K562 (cell line): ENCODE results near the gene VAT1L. TPM values are rescaled to one million over a fixed set of nuclear protein-coding genes. Genes with fewer than 3 reads are reported as not detected.

Experiments
- ATAC-seq: fragments of 200-7000 bp; cut with Tn5 transposase; 3 replicates; pipeline ENCODE4 v1.9.1; 2020; ENCODE audit warnings: moderate library complexity
- BruUV-seq: library from RNA; stranded (reverse); fragments of 400-500 nt; replicated peaks from 2 replicates; lab custom pipeline; 2021; lab: Mats Ljungman, UMichigan
- CTCF ChIA-PET: fragments of 300-600 bp; formaldehyde crosslinking; extraction: SDS; loops from one replicate; lab custom pipeline; 2021; ENCODE audit warnings: low intra/inter-chr PET ratio; lab: Yijun Ruan, JAX
- POLR2A ChIA-PET: fragments of 300-600, 350-650 bp; sonication (Branson Sonifier 250); formaldehyde crosslinking; extraction: SDS; loops from one replicate; lab custom pipeline; 2021; ENCODE audit warnings: antibody characterized with exemption, inconsistent platforms; lab: Yijun Ruan, JAX
- DNase-seq, 4 experiments: peaks; one replicate each; pipeline versions ENCODE4 v3.0.0 to v3.0.0-alpha.2; 2011 to 2018; ENCODE audit warnings: low spot score in 3 of 4, mixed read lengths in 3 of 4; ENCODE audit errors: extremely low read depth in 1 of 4
- FAIRE-seq: peaks from 2 replicates; lab custom pipeline; 2011; peaks lifted over from hg19 to GRCh38; lab: Jason Lieb, UNC
- H2AFZ ChIP-seq: 2 replicates; pipeline ENCODE4 v1.6.0; 2011; ENCODE audit warnings: low read depth, low read length, control low read depth, inconsistent platforms
- H3K27ac ChIP-seq: fragments of 200-600 bp; 3 replicates; pipeline ENCODE4 v1.8.0; 2011; ENCODE audit warnings: low read depth, mild to moderate bottlenecking, control low read depth, inconsistent platforms, low read length, moderate library complexity, mixed read lengths; ENCODE audit errors: extremely low read depth
- H3K27me3 ChIP-seq, 2 experiments: fragments of 300-600 bp in 1 of 2; 2 replicates in 1 of 2; 3 replicates in 1 of 2; pipeline versions ENCODE4 v1.6.0 to v1.8.0; 2011; ENCODE audit warnings: inconsistent platforms in 2 of 2, low read length in 2 of 2, mild to moderate bottlenecking in 1 of 2, mixed read lengths in 1 of 2, moderate library complexity in 1 of 2; ENCODE audit not compliant: control insufficient read depth in 2 of 2, insufficient read depth in 2 of 2
- H3K36me3 ChIP-seq: fragments of 300-600 bp; 3 replicates; pipeline ENCODE4 v1.8.0; 2011; ENCODE audit warnings: mild to moderate bottlenecking, low read length, inconsistent platforms; ENCODE audit not compliant: control insufficient read depth, insufficient read depth
- H3K4me1 ChIP-seq, 2 experiments: fragments of 200-600 bp in 1 of 2; replicated peaks in 1 of 2; 2 replicates in 1 of 2; 3 replicates in 1 of 2; pipeline versions ENCODE4 v1.5.1 to v1.8.0; 2011; ENCODE audit warnings: inconsistent platforms in 2 of 2, low read length in 2 of 2, mild to moderate bottlenecking in 1 of 2, mixed read lengths in 1 of 2, moderate library complexity in 1 of 2; ENCODE audit not compliant: control insufficient read depth in 2 of 2, insufficient read depth in 2 of 2
- H3K4me2 ChIP-seq: 2 replicates; pipeline ENCODE4 v1.6.1; 2011; ENCODE audit warnings: low read length, control low read depth, inconsistent platforms, mixed read lengths; ENCODE audit not compliant: insufficient read depth
- H3K4me3 ChIP-seq: fragments of 200-600 bp; sonication (generic), shearing (Covaris generic); 2 replicates; pipeline ENCODE4 v1.5.1; 2016; ENCODE audit warnings: control low read depth, inconsistent platforms
- H3K79me2 ChIP-seq: fragments of 200-600 bp; 3 replicates; pipeline ENCODE4 v1.8.0; 2011; ENCODE audit warnings: low read length, inconsistent platforms; ENCODE audit not compliant: control insufficient read depth, insufficient read depth
- H3K9ac ChIP-seq, 2 experiments: 2 replicates each; pipeline versions ENCODE4 v1.6.0 to v1.6.1; 2011; ENCODE audit warnings: low read depth in 2 of 2, low read length in 2 of 2, control low read depth in 1 of 2, inconsistent platforms in 1 of 2, mild to moderate bottlenecking in 1 of 2, mixed read lengths in 1 of 2; ENCODE audit not compliant: insufficient read depth in 1 of 2
- H3K9me1 ChIP-seq: one replicate; pipeline ENCODE4 v1.6.0; 2011; ENCODE audit warnings: inconsistent platforms, mild to moderate bottlenecking, low read length, moderate library complexity; ENCODE audit not compliant: control insufficient read depth, insufficient read depth
- H3K9me3 ChIP-seq: replicated peaks from 2 replicates; pipeline ENCODE4 v1.5.1; 2011; ENCODE audit warnings: low read depth, low read length, inconsistent platforms; ENCODE audit not compliant: control insufficient read depth, insufficient read depth
- H4K20me1 ChIP-seq: replicated peaks from 2 replicates; pipeline ENCODE4 v1.6.1; 2011; ENCODE audit warnings: low read length, inconsistent platforms, mixed read lengths; ENCODE audit not compliant: control insufficient read depth, insufficient read depth
- NFRKB ChIP-seq: fragments of 450-650 bp; IDR thresholded peaks from 2 replicates; pipeline ENCODE4 v1.6.1; 2016; ENCODE audit warnings: low read depth
- U2AF2 ChIP-seq: fragments of 200-400 bp; formaldehyde crosslinking; optimal IDR thresholded peaks from 2 replicates; pipeline ENCODE3; 2017; ENCODE audit warnings: low read depth, mild to moderate bottlenecking, low read length
- ZNF696 ChIP-seq: fragments of 250-450 bp; sonication (Bioruptor Pico); conservative IDR thresholded peaks from 2 replicates; pipeline ENCODE4 v1.4.0; 2020; ENCODE audit warnings: mild to moderate bottlenecking, moderate library complexity
- WGBS: fragments of 100-300 bp; shearing (Covaris generic); methylation state at CpG from one replicate; pipeline ENCODE4 v1.1.6; 2016; ENCODE audit warnings: low coverage, mixed read lengths; ENCODE audit not compliant: insufficient coverage; ENCODE audit errors: missing lambda C conversion rate; 5-methylcytosine and 5-hydroxymethylcytosine counted together
- in situ Hi-C: fragments of 300-500 bp; cut with MboI; formaldehyde crosslinking; loops from 4 replicates; pipeline ENCODE4 v1.15.0; 2018; ENCODE audit warnings: inconsistent platforms, mixed read lengths
- intact Hi-C: fragments of 100-400 bp; cut with micrococcal nuclease; formaldehyde crosslinking; loops from 2 replicates; pipeline ENCODE4 v1.14.2; 2022
- polyA plus RNA-seq, 8 experiments: library from polyadenylated mRNA; depleted of rRNA in 4 of 8; stranded (reverse) in 5 of 8; unstranded in 3 of 8; fragments of >200 nt; fragmentation: Nextera tagmentation in 2 of 8; fragmentation: Illumina TruSeq in 1 of 8; extraction: Ambion mirVana in 2 of 8; extraction: Trizol in 1 of 8; gene quantifications; 2 replicates each; pipeline versions ENCODE4 v1.2.1 to v1.2.3, GENCODE V29; 2011 to 2014; ENCODE audit warnings: inconsistent platforms in 1 of 8, missing spikeins in 1 of 8
- total RNA-seq, 7 experiments: library from RNA; depleted of rRNA in 6 of 7; stranded (reverse); fragments of >200 nt in 6 of 7; fragmentation: Illumina TruSeq in 2 of 7; extraction: Trizol in 2 of 7; gene quantifications; 2 replicates each; pipeline versions ENCODE4 v1.2.1 to v1.2.3, GENCODE V29; 2011 to 2021; ENCODE audit warnings: low replicate concordance in 1 of 7
- TF ChIP-seq, protein P1 (sequence below), 2 experiments: fragments of 450-650 bp in 1 of 2; sonication (generic) in 1 of 2; formaldehyde crosslinking in 1 of 2; IDR thresholded peaks in 1 of 2; conservative IDR thresholded peaks in 1 of 2; 2 replicates each; pipeline versions ENCODE4 v1.6.1 to v1.8.1; 2016 to 2023; ENCODE audit warnings: mild to moderate bottlenecking in 2 of 2, moderate library complexity in 2 of 2, inconsistent platforms in 1 of 2, missing genetic modification reagents in 1 of 2
- TF ChIP-seq, protein P2 (sequence below): sonication (generic); formaldehyde crosslinking; IDR thresholded peaks from 2 replicates; pipeline ENCODE4 v1.8.1; 2023; ENCODE audit warnings: mild to moderate bottlenecking, missing genetic modification reagents
- TF ChIP-seq, protein P3 (sequence below): fragments of 450-650 bp; formaldehyde crosslinking; IDR thresholded peaks from 2 replicates; pipeline ENCODE4 v1.4.0; 2020; ENCODE audit warnings: mild to moderate bottlenecking, mixed read lengths
- TF ChIP-seq, protein P4 (sequence below): fragments of 450-650 bp; IDR thresholded peaks from 2 replicates; pipeline ENCODE4 v1.6.1; 2016; ENCODE audit warnings: low read depth

Gene VAT1L
- total and polyA plus RNA-seq, 9 of the 15 experiments (the other 6 are each of a cell fraction or from before 2014, with no cell fraction given) = 0.01 TPM; not detected in 8

DNA sequence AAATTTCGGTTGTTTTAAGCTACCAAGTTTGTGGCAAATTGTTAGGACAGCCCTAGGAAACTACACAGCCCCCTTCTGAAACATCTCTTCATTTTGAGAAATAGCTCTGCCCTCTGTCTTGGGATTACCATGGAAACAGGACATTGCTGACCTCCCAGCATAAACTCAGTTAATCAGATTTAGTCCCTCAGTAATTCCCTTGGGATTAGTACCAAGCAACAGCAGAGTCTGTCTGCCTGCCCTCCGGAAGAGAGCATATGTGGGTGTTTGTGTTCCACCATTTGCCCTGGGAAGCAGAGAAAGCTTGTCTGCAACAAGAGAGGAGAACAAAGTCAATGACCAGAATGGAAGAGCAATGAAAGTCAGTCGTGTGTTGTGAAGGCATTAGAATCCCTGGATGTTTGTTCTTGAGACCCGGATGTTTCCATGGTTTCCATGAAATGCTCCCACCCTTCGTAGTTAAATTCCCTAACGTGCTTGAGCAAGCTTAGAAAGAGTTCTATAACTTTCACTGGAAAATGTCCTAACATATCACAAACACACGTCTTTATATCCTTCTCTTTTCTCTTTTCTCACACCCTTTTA lies 39.9 kb upstream of the VAT1L start:
- CTCF ChIA-PET = no interaction called here
- TF ChIP-seq, protein P1, sequence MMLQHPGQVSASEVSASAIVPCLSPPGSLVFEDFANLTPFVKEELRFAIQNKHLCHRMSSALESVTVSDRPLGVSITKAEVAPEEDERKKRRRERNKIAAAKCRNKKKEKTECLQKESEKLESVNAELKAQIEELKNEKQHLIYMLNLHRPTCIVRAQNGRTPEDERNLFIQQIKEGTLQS (IDR thresholded peaks at IDR 0.05) = no peak
- TF ChIP-seq, protein P1 (CRISPR knock-in tag; conservative IDR thresholded peaks at IDR 0.05) = no peak
- TF ChIP-seq, protein P2, sequence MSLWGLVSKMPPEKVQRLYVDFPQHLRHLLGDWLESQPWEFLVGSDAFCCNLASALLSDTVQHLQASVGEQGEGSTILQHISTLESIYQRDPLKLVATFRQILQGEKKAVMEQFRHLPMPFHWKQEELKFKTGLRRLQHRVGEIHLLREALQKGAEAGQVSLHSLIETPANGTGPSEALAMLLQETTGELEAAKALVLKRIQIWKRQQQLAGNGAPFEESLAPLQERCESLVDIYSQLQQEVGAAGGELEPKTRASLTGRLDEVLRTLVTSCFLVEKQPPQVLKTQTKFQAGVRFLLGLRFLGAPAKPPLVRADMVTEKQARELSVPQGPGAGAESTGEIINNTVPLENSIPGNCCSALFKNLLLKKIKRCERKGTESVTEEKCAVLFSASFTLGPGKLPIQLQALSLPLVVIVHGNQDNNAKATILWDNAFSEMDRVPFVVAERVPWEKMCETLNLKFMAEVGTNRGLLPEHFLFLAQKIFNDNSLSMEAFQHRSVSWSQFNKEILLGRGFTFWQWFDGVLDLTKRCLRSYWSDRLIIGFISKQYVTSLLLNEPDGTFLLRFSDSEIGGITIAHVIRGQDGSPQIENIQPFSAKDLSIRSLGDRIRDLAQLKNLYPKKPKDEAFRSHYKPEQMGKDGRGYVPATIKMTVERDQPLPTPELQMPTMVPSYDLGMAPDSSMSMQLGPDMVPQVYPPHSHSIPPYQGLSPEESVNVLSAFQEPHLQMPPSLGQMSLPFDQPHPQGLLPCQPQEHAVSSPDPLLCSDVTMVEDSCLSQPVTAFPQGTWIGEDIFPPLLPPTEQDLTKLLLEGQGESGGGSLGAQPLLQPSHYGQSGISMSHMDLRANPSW (CRISPR knock-in tag) = no peak
- TF ChIP-seq ZNF696 (no peak), U2AF2 (no peak), NFRKB (no peak)
- TF ChIP-seq, protein P3, sequence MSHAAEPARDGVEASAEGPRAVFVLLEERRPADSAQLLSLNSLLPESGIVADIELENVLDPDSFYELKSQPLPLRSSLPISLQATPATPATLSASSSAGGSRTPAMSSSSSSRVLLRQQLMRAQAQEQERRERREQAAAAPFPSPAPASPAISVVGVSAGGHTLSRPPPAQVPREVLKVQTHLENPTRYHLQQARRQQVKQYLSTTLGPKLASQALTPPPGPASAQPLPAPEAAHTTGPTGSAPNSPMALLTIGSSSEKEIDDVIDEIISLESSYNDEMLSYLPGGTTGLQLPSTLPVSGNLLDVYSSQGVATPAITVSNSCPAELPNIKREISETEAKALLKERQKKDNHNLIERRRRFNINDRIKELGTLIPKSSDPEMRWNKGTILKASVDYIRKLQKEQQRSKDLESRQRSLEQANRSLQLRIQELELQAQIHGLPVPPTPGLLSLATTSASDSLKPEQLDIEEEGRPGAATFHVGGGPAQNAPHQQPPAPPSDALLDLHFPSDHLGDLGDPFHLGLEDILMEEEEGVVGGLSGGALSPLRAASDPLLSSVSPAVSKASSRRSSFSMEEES = no peak
- TF ChIP-seq, protein P4, sequence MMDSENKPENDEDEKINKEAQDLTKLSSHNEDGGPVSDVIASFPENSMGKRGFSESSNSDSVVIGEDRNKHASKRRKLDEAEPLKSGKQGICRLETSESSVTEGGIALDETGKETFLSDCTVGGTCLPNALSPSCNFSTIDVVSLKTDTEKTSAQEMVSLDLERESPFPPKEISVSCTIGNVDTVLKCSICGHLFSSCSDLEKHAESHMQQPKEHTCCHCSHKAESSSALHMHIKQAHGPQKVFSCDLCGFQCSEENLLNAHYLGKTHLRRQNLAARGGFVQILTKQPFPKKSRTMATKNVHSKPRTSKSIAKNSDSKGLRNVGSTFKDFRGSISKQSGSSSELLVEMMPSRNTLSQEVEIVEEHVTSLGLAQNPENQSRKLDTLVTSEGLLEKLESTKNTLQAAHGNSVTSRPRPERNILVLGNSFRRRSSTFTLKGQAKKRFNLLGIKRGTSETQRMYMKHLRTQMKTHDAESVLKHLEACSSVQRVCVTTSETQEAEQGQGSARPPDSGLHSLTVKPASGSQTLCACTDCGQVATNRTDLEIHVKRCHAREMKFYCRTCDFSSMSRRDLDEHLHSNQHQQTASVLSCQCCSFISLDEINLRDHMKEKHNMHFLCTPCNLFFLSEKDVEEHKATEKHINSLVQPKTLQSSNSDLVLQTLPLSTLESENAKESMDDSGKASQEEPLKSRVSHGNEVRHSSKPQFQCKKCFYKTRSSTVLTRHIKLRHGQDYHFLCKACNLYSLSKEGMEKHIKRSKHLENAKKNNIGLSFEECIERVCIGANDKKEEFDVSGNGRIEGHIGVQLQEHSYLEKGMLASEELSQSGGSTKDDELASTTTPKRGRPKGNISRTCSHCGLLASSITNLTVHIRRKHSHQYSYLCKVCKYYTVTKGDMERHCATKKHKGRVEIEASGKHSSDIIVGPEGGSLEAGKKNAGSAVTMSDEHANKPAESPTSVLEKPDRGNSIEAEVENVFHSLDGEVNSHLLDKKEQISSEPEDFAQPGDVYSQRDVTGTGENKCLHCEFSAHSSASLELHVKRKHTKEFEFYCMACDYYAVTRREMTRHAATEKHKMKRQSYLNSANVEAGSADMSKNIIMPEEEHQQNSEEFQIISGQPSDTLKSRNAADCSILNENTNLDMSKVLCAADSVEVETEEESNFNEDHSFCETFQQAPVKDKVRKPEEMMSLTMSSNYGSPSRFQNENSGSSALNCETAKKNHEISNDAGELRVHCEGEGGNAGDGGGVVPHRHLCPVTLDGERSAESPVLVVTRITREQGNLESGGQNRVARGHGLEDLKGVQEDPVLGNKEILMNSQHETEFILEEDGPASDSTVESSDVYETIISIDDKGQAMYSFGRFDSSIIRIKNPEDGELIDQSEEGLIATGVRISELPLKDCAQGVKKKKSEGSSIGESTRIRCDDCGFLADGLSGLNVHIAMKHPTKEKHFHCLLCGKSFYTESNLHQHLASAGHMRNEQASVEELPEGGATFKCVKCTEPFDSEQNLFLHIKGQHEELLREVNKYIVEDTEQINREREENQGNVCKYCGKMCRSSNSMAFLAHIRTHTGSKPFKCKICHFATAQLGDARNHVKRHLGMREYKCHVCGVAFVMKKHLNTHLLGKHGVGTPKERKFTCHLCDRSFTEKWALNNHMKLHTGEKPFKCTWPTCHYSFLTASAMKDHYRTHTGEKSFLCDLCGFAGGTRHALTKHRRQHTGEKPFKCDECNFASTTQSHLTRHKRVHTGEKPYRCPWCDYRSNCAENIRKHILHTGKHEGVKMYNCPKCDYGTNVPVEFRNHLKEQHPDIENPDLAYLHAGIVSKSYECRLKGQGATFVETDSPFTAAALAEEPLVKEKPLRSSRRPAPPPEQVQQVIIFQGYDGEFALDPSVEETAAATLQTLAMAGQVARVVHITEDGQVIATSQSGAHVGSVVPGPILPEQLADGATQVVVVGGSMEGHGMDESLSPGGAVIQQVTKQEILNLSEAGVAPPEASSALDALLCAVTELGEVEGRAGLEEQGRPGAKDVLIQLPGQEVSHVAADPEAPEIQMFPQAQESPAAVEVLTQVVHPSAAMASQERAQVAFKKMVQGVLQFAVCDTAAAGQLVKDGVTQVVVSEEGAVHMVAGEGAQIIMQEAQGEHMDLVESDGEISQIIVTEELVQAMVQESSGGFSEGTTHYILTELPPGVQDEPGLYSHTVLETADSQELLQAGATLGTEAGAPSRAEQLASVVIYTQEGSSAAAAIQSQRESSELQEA = no peak

More for the DNA sequence above, 39.9 kb upstream of the VAT1L start:
- H3K27me3 ChIP-seq = peaks cover 3 to 7% of the 10 kb centered on the region in 2 experiments; a peak in 2 of 5 replicates
- in situ Hi-C loops = no loop called here
- POLR2A ChIA-PET = no interaction called here
- no peaks in the 10 kb centered on the region for H4K20me1 ChIP-seq
- DNase-seq (no peak), ATAC-seq (no peak), FAIRE-seq (no peak)
- H3K9me1 ChIP-seq = no peaks in the 10 kb centered on the region
- no peaks in the 10 kb centered on the region for H3K4me1 ChIP-seq
- no peak overlapping the region for H3K9ac ChIP-seq
- H2AFZ ChIP-seq = no peak overlapping the region
- no peak overlapping the region for H3K4me2 ChIP-seq
- H3K36me3 ChIP-seq = no peaks in the 10 kb centered on the region
- H3K4me3 ChIP-seq = no peak overlapping the region
- H3K79me2 ChIP-seq = no peaks in the 10 kb centered on the region
- BruUV-seq = no TSS peak
- intact Hi-C loops = no loop called here
- no peaks in the 10 kb centered on the region for H3K9me3 ChIP-seq
- no peak overlapping the region for H3K27ac ChIP-seq
- WGBS = 0% methylated on average over 7 of the region's 7 CpGs
